Esophagus muscularis mucosa (tissue), 3 donors: Measurements from ENCODE around the gene CTSH.

ENCODE experiments used
- POLR2AphosphoS5 ChIP-seq, 2 donors: sonication (generic); formaldehyde crosslinking; IDR thresholded peaks; one replicate each; pipeline ENCODE4 v1.6.1; 2017; ENCODE audit warnings: antibody characterized with exemption in 2 of 2
- TF ChIP-seq, protein P1 (sequence below), 3 experiments: fragments of 200-600 bp in 2 of 3; fragments of 450-650 bp in 1 of 3; sonication (generic) in 2 of 3; IDR thresholded peaks; one replicate each; pipeline ENCODE4 v1.5.1; 2017 to 2019; ENCODE audit warnings: antibody characterized with exemption in 3 of 3, mild to moderate bottlenecking in 2 of 3, moderate library complexity in 1 of 3

DNA sequence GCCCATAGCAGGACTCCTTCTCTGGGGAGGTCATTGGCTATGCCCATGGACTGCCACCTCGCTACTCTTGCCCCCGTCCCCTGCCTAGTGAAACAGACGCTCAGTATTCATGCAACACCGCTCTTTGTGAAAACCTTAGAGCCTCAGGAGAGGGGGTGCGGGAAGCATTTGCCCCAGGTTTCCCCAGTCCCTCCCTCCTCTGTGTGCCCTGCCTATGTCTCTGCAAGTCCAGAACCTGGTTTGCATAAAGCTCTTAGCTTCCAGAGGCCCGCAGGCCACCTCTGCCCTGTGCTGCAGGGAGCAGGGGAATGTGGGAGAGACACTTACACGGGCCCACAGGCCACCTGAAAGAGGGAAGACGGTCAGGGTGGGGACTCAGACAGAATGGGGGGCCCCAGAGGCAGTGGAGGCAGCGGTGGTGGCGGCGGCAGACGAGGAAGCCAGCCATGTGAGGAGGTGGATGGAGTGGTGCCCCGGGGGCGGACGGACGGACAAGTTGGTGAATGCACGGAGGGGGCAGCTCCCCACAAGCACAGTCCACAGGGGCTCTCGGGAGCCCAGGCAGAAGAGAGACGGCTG lies 33.8 kb upstream of the CTSH start:
- no peak for TF ChIP-seq POLR2AphosphoS5 (IDR thresholded peaks at IDR 0.05)
- TF ChIP-seq, protein P1, sequence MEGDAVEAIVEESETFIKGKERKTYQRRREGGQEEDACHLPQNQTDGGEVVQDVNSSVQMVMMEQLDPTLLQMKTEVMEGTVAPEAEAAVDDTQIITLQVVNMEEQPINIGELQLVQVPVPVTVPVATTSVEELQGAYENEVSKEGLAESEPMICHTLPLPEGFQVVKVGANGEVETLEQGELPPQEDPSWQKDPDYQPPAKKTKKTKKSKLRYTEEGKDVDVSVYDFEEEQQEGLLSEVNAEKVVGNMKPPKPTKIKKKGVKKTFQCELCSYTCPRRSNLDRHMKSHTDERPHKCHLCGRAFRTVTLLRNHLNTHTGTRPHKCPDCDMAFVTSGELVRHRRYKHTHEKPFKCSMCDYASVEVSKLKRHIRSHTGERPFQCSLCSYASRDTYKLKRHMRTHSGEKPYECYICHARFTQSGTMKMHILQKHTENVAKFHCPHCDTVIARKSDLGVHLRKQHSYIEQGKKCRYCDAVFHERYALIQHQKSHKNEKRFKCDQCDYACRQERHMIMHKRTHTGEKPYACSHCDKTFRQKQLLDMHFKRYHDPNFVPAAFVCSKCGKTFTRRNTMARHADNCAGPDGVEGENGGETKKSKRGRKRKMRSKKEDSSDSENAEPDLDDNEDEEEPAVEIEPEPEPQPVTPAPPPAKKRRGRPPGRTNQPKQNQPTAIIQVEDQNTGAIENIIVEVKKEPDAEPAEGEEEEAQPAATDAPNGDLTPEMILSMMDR (IDR thresholded peaks at IDR 0.05): no peak
